ENCODE measurements around the gene LRRN3. TPM values are rescaled to one million over a fixed set of nuclear protein-coding genes. Genes with fewer than 3 reads are reported as not detected.
A peak's percentile ranks its signal among the peaks of the same experiment; 100 is the strongest.

Gene LRRN3
- total and polyA plus RNA-seq, 10 of the 15 experiments (the other 5 are each of a cell fraction or from before 2014, with no cell fraction given) = 0.02 to 0.24 (median 0.11) TPM; not detected in 3

- TF ChIP-seq, protein P1, sequence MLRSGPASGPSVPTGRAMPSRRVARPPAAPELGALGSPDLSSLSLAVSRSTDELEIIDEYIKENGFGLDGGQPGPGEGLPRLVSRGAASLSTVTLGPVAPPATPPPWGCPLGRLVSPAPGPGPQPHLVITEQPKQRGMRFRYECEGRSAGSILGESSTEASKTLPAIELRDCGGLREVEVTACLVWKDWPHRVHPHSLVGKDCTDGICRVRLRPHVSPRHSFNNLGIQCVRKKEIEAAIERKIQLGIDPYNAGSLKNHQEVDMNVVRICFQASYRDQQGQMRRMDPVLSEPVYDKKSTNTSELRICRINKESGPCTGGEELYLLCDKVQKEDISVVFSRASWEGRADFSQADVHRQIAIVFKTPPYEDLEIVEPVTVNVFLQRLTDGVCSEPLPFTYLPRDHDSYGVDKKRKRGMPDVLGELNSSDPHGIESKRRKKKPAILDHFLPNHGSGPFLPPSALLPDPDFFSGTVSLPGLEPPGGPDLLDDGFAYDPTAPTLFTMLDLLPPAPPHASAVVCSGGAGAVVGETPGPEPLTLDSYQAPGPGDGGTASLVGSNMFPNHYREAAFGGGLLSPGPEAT (IDR thresholded peaks at IDR 0.05; ENCODE audit: low read depth) = peak; percentile 73; the same call in 1 of the 2 replicates
- TF ChIP-seq IRF4 (IDR thresholded peaks at IDR 0.05; ENCODE audit: low read depth, low read length) (peak; percentile 76; the same call in 1 of the 2 replicates), ZBTB11 (CRISPR knock-in tag; IDR thresholded peaks at IDR 0.05) (no peak), ZNF274 (IDR thresholded peaks at IDR 0.05; ENCODE audit: insufficient read depth, insufficient read length) (no peak), YY1 (IDR thresholded peaks at IDR 0.05; ENCODE audit: low read depth, low read length) (peak; percentile 44; the same call in 1 of the 2 replicates), NFIC (IDR thresholded peaks at IDR 0.05; ENCODE audit: low read depth, low read length) (peak; percentile 97), PML (IDR thresholded peaks at IDR 0.05; ENCODE audit: low read length) (peak; percentile 80), NFYB (IDR thresholded peaks at IDR 0.05; ENCODE audit: insufficient read depth, low read depth, low read length) (no peak), POLR2AphosphoS2 (IDR thresholded peaks at IDR 0.05; ENCODE audit: low read depth, low read length) (no peak), CEBPB (IDR thresholded peaks at IDR 0.05; ENCODE audit: borderline replicate concordance in 1 of 2, low read depth in 2 of 2, low read length in 2 of 2) (no peak), RCOR1 (conservative IDR thresholded peaks at IDR 0.05; ENCODE audit: low read depth, low read length) (0 out of 2 replicates have a peak, but pooled peaks have one; percentile 82), BACH1 (IDR thresholded peaks at IDR 0.05; ENCODE audit: borderline replicate concordance) (peak; percentile 89), LARP7 (IDR thresholded peaks at IDR 0.05) (no peak), NFXL1 (IDR thresholded peaks at IDR 0.05; ENCODE audit: borderline replicate concordance) (no peak), CBFB (IDR thresholded peaks at IDR 0.05; ENCODE audit: low read depth) (peak; percentile 56; the same call in 1 of the 2 replicates), ZNF217 (IDR thresholded peaks at IDR 0.05) (peak; percentile 96), KAT2A (conservative IDR thresholded peaks at IDR 0.05; ENCODE audit: control insufficient read depth, low read depth, low read length) (no peak), TAF1 (IDR thresholded peaks at IDR 0.05; ENCODE audit: borderline replicate concordance, low read depth, low read length) (no peak), TCF3 (IDR thresholded peaks at IDR 0.05; ENCODE audit: borderline replicate concordance, insufficient read depth, low read depth, low read length) (0 out of 2 replicates have a peak, but pooled peaks have one; percentile 31), RELA (IDR thresholded peaks at IDR 0.05; ENCODE audit: borderline replicate concordance, partially characterized antibody) (peak; percentile 10), RAD51 (IDR thresholded peaks at IDR 0.05) (no peak), NFYA (IDR thresholded peaks at IDR 0.05; ENCODE audit: borderline replicate concordance, low read depth, low read length) (no peak), MTA2 (IDR thresholded peaks at IDR 0.05; ENCODE audit: low read depth) (peak; percentile 84), HDAC6 (IDR thresholded peaks at IDR 0.05; ENCODE audit: unreplicated experiment) (no peak), EZH2 (IDR thresholded peaks at IDR 0.05; ENCODE audit: borderline replicate concordance, control insufficient read depth, low read depth, low read length) (no peak)
- TF ChIP-seq, protein P2, sequence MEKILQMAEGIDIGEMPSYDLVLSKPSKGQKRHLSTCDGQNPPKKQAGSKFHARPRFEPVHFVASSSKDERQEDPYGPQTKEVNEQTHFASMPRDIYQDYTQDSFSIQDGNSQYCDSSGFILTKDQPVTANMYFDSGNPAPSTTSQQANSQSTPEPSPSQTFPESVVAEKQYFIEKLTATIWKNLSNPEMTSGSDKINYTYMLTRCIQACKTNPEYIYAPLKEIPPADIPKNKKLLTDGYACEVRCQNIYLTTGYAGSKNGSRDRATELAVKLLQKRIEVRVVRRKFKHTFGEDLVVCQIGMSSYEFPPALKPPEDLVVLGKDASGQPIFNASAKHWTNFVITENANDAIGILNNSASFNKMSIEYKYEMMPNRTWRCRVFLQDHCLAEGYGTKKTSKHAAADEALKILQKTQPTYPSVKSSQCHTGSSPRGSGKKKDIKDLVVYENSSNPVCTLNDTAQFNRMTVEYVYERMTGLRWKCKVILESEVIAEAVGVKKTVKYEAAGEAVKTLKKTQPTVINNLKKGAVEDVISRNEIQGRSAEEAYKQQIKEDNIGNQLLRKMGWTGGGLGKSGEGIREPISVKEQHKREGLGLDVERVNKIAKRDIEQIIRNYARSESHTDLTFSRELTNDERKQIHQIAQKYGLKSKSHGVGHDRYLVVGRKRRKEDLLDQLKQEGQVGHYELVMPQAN (conservative IDR thresholded peaks at IDR 0.05) = no peak
These were observed 7.5 kb upstream of the LRRN3 start (continued) for GRCh38 chr7:111083413-111083812.

Data from GM12878 (cell line).